Mucosa of descending colon (tissue), 3 donors: ENCODE results near the gene LGALS3BP. TPM values are rescaled to one million over a fixed set of nuclear protein-coding genes. Genes with fewer than 3 reads are reported as not detected.
"Not testable (repeated sequence)": the region's sequence is repeated elsewhere in the genome, so short reads cannot be mapped to it uniquely, and the experiment has no call there.

ENCODE experiments used
- ATAC-seq: fragments of 200-7000 bp; cut with Tn5 transposase; one replicate; pipeline ENCODE4 v1.9.1; 2020; ENCODE audit warnings: mild to moderate bottlenecking, moderate library complexity
- DNase-seq, 3 donors: peaks; one replicate each; pipeline ENCODE4 v3.0.0-alpha.2; 2020
- H3K36me3 ChIP-seq: fragments of 200-600 bp; one replicate; pipeline ENCODE4 v1.8.0; 2021; ENCODE audit warnings: low read depth, mild to moderate bottlenecking
- H3K4me1 ChIP-seq: fragments of 200-600 bp; one replicate; pipeline ENCODE4 v1.8.0; 2021; ENCODE audit warnings: low read depth, mild to moderate bottlenecking
- H3K4me3 ChIP-seq: fragments of 200-600 bp; one replicate; pipeline ENCODE4 v1.8.0; 2021; ENCODE audit warnings: mild to moderate bottlenecking
- H3K9me3 ChIP-seq: fragments of 200-600 bp; one replicate; pipeline ENCODE4 v1.8.0; 2021; ENCODE audit warnings: mild to moderate bottlenecking
- intact Hi-C, 2 donors: fragments of 100-400 bp; cut with DNase I in 1 of 2; cut with micrococcal nuclease in 1 of 2; formaldehyde crosslinking; loops; one replicate each; pipeline versions ENCODE4 v1.11.0 to v1.11.1; 2022; cut with DNase I, micrococcal nuclease
- total RNA-seq, 3 donors: library from RNA; stranded (reverse); fragmentation: NEBNext Ultra II Directional in 2 of 3; extraction: Animal tissue kit (Norgen Biotek cat#: 25700) in 2 of 3; gene quantifications; one replicate each; pipeline versions ENCODE4 v1.2.1 to v1.2.4, GENCODE V29; 2021 to 2023
- TF ChIP-seq, protein P1 (sequence below): fragments of 200-600 bp; IDR thresholded peaks from one replicate; pipeline ENCODE4 v1.8.0; 2022; ENCODE audit warnings: antibody characterized with exemption, mild to moderate bottlenecking
- donor health status: DM: no; HTN: no; CAD: no; lungs with moderate emphysema.
- donor health status: DM: no; HTN: no; CAD: no.
- donor health status: DM: no; HTN: yes; CAD: no.

LGALS3BP gene
- total RNA-seq, 3 donors from 2014 or later, result 329 to 838 (median 752) TPM

DNA sequence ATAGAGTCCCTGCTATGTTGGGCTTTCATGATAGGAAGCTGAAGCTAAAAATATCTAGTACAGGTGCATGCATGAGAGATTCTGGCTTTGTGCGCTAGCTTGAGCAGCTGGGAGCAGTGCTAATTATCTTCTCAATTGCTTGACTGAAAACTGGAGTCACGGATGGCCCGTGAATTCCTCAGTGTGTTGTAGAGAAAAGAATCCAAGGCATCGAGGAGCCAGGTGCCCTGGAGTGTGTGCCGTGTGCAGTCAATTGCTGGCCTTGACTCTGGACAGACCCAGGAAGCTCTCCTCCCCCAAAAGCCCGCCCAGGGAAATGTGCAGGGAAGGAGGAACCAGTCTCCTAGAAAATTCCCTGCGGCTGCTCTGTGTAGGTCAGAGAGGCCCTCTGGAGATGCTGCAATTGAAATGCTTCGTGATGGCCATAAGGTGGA, 14.2 kb downstream of the LGALS3BP start:
- intact Hi-C loops, result no loop called here
- Histone ChIP-seq H3K4me1 (peaks cover 9% of the 10 kb centered on the region), H3K4me3 (no peak overlapping the region), H3K36me3 (no peaks in the 10 kb centered on the region), H3K9me3 (no peaks in the 10 kb centered on the region)
- ATAC-seq, result no peak
- DNase-seq, result no peak
- TF ChIP-seq, protein P1, sequence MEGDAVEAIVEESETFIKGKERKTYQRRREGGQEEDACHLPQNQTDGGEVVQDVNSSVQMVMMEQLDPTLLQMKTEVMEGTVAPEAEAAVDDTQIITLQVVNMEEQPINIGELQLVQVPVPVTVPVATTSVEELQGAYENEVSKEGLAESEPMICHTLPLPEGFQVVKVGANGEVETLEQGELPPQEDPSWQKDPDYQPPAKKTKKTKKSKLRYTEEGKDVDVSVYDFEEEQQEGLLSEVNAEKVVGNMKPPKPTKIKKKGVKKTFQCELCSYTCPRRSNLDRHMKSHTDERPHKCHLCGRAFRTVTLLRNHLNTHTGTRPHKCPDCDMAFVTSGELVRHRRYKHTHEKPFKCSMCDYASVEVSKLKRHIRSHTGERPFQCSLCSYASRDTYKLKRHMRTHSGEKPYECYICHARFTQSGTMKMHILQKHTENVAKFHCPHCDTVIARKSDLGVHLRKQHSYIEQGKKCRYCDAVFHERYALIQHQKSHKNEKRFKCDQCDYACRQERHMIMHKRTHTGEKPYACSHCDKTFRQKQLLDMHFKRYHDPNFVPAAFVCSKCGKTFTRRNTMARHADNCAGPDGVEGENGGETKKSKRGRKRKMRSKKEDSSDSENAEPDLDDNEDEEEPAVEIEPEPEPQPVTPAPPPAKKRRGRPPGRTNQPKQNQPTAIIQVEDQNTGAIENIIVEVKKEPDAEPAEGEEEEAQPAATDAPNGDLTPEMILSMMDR, result no peak

DNA sequence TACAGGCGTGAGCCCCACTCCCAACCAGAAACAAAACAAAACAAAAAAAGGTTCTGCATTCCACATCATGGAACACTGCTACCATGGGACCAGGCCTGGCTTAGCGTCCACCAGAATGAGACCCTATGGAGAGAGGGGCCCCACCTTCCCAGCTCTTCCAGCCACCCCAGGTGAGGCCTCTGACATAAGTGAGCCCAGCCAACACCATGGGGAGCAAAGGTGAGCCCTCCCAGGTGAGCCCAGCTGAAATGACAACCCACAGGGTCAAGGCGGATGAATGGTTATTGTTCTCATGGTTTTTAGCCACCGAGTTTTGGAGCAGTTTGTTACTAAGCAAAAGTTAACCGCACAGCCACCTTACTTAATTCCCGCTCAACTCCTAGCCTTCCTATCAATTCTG, 16.3 kb downstream of the LGALS3BP start:
- no peaks in the 10 kb centered on the region for H3K9me3 ChIP-seq
- no peak overlapping the region for H3K4me3 ChIP-seq
- TF ChIP-seq, protein P1, result no peak
- peaks cover 8% of the 10 kb centered on the region for H3K4me1 ChIP-seq
- H3K36me3 ChIP-seq, result no peaks in the 10 kb centered on the region
- DNase-seq, result no peak
- no peak for ATAC-seq
- intact Hi-C loops, result no loop called here

DNA sequence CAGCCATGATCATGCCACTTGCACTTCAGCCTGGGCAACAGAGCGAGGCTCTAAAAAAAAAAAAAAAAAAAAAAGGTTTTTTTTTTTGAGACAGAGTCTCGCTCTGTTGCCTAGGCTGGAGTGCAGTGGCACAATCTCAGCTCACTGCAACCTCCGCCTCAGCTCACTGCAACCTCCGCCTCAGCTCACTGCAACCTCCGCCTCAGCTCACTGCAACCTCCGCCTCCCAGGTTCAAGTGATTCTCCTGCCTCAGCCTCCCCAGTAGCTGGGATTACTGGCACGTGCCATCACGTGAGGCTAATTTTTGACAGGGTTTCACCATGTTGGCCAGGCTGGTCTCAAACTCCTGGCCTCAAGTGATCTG, 16.8 kb downstream of the LGALS3BP start:
- intact Hi-C loops, H3K36me3 ChIP-seq: not testable (repeated sequence)

DNA sequence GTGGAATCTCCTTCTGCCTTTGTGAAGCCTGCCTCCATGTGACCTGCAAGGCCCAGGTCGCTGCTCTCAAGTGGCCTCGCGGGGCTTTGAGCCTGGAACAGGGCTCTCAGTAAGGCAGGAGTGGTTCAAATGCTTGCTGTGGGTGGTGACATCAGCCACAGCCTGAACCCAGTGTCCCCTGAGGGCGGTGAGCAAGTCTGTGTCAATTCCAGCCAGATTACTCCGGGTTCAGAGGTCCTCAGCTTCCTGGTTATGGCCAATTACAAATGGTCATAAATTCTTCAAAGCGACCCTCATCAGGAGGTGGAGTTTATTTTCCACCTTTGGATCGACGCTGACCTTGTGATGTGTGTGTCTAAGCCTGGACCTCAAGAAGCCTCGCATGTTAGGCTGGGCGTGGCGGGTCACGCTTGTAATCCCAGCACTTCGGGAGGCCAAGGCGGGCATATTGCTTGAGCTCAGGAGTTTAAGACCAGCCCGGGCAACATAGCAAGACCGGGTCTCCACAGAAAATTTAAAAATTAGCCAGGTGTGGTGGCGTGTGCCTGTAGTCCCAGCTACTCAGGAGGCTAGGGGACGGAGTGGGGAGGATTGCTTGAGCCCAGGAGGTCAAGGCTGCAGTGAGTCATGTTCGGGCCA, 17.3 kb downstream of the LGALS3BP start:
- DNase-seq (peak; percentile 67 to 74 (median 68)), ATAC-seq (peak; percentile 90)
- H3K36me3 ChIP-seq, result no peaks in the 10 kb centered on the region
- no peaks in the 10 kb centered on the region for H3K9me3 ChIP-seq
- no peak overlapping the region for H3K4me3 ChIP-seq
- intact Hi-C loops, result no loop called here
- peaks cover 8% of the 10 kb centered on the region for H3K4me1 ChIP-seq
- TF ChIP-seq, protein P1, result no peak

More for the DNA sequence above, 16.8 kb downstream of the LGALS3BP start:
- DNase-seq, H3K4me3 ChIP-seq, H3K4me1 ChIP-seq, H3K9me3 ChIP-seq, ATAC-seq: not testable (repeated sequence)

DNA sequence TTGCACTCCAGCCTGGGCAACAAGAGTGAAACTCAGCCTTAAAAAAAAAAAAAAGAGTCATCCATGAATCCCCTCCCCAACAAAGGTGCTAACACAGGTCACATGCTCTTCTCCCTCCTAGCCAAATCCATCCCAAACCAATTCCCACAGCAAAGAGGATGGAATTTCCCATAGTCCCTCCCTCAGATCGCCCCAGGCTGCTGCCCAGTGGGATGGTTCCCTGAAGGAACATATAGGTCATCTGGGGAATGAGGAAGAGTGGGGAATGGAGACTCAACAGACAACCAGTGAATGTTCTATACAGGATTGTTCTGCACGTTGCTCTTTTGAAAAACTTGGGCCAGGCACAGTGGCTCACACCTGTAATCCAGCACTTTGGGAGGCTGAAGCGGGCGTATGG, 18.2 kb downstream of the LGALS3BP start:
- TF ChIP-seq, protein P1, result no peak
- Histone ChIP-seq H3K4me3 (no peak overlapping the region), H3K4me1 (peaks cover 8% of the 10 kb centered on the region), H3K36me3 (no peaks in the 10 kb centered on the region), H3K9me3 (no peaks in the 10 kb centered on the region)
- ATAC-seq (no peak), DNase-seq (no peak)
- intact Hi-C loops, result no loop called here

DNA sequence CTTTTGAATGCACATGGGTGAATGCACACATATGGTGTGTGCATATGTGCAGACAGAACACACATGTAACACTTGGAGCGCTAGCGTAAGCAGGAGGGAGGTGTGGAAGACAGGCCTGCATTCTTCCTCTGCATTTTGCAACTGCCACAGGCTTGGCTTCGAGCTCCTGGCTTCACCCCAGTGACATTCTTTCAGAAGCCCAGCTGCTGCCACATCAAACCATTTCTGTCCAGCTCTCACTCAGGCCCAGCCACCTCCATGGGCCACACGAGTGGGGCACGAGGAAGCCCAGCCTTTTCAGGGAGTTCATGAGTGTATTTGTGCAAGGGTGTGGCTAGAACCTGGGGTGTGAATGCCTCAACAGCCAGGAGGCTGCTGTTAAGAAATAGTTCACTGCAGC, 18.8 kb downstream of the LGALS3BP start:
- Histone ChIP-seq H3K9me3 (no peaks in the 10 kb centered on the region), H3K36me3 (no peaks in the 10 kb centered on the region), H3K4me1 (peaks cover 8% of the 10 kb centered on the region), H3K4me3 (no peak overlapping the region)
- intact Hi-C loops, result no loop called here
- TF ChIP-seq, protein P1, result no peak
- ATAC-seq, result peak; percentile 53
- DNase-seq, result peak in 1 of 3 donors; percentile 45
